H1 (cell line): ENCODE measurements around the gene LRRC18. TPM values are rescaled to one million over a fixed set of nuclear protein-coding genes. Genes with fewer than 3 reads are reported as not detected.

ENCODE experiments used
- CTCF ChIA-PET: fragments of 300-600 bp; sonication (Branson Sonifier 250); formaldehyde crosslinking; loops from one replicate; lab custom pipeline; 2021; ENCODE audit not compliant: partially characterized antibody; lab: Charles Lee
- POLR2A ChIA-PET: fragments of 300-600 bp; sonication (Branson Sonifier 250); formaldehyde crosslinking; loops from one replicate; lab custom pipeline; 2021; ENCODE audit warnings: inconsistent platforms; ENCODE audit not compliant: partially characterized antibody; lab: Charles Lee
- DNase-seq, 2 experiments: peaks; one replicate each; pipeline versions ENCODE4 v3.0.0 to v3.0.0-alpha.2; 2010 to 2022; ENCODE audit warnings: low spot score in 2 of 2, low read depth in 1 of 2, mixed read lengths in 1 of 2
- FAIRE-seq: peaks from 2 replicates; lab custom pipeline; 2011; peaks lifted over from hg19 to GRCh38; lab: Jason Lieb, UNC
- H2AFZ ChIP-seq: 2 replicates; pipeline ENCODE4 v1.8.1; 2012; ENCODE audit warnings: low read length, inconsistent platforms
- H2AK5ac ChIP-seq: 2 replicates; pipeline ENCODE4 v1.6.1; 2013; ENCODE audit warnings: low read depth, low read length
- H2BK120ac ChIP-seq: replicated peaks from 2 replicates; pipeline ENCODE3; 2013; ENCODE audit warnings: low read depth, low read length, inconsistent platforms
- H2BK12ac ChIP-seq: 2 replicates; pipeline ENCODE4 v1.6.1; 2013; ENCODE audit warnings: low read depth, low read length
- H2BK15ac ChIP-seq: 2 replicates; pipeline ENCODE4 v1.6.1; 2013; ENCODE audit warnings: low read length
- H2BK20ac ChIP-seq: 2 replicates; pipeline ENCODE4 v1.6.1; 2013; ENCODE audit warnings: low read length
- H2BK5ac ChIP-seq: 2 replicates; pipeline ENCODE4 v1.6.1; 2013; ENCODE audit warnings: low read depth, low read length
- H3K14ac ChIP-seq: 2 replicates; pipeline ENCODE4 v1.6.1; 2013; ENCODE audit warnings: inconsistent platforms; ENCODE audit not compliant: insufficient read length
- H3K18ac ChIP-seq: 2 replicates; pipeline ENCODE4 v1.6.1; 2013; ENCODE audit warnings: low read length; ENCODE audit errors: extremely low read depth
- H3K23ac ChIP-seq: 2 replicates; pipeline ENCODE4 v1.6.1; 2013; ENCODE audit warnings: inconsistent platforms; ENCODE audit not compliant: insufficient read length
- H3K23me2 ChIP-seq: 2 replicates; pipeline ENCODE4 v1.6.1; 2013; ENCODE audit warnings: low read depth, low read length
- H3K27ac ChIP-seq: 2 replicates; pipeline ENCODE4 v1.6.1; 2011; ENCODE audit warnings: low read depth, low read length, inconsistent platforms
- H3K27me3 ChIP-seq, 4 experiments: replicated peaks in 1 of 4; 1 replicate in 1 of 4; 2 replicates in 3 of 4; pipeline versions ENCODE4 v1.6.1 to v1.8.1; 2011 to 2013; ENCODE audit warnings: low read length in 3 of 4, mild to moderate bottlenecking in 3 of 4, inconsistent platforms in 2 of 4, mixed read lengths in 2 of 4, moderate library complexity in 1 of 4; ENCODE audit not compliant: control insufficient read depth in 3 of 4, insufficient read depth in 3 of 4; ENCODE audit errors: extremely low read depth in 1 of 4
- H3K36me3 ChIP-seq, 4 experiments: 2 replicates each; pipeline versions ENCODE4 v1.6.1 to v1.8.1; 2011 to 2013; ENCODE audit warnings: mild to moderate bottlenecking in 4 of 4, low read length in 3 of 4, moderate library complexity in 2 of 4, control low read depth in 1 of 4, inconsistent platforms in 1 of 4; ENCODE audit not compliant: insufficient read depth in 4 of 4, control insufficient read depth in 2 of 4
- H3K4ac ChIP-seq: replicated peaks from 2 replicates; pipeline ENCODE3; 2013; ENCODE audit warnings: low read length, low read depth, mixed read lengths, inconsistent platforms; ENCODE audit not compliant: insufficient read length
- H3K4me1 ChIP-seq, 4 experiments: replicated peaks in 1 of 4; 1 replicate in 1 of 4; 2 replicates in 3 of 4; pipeline versions ENCODE4 v1.6.1 to v1.8.1; 2011 to 2013; ENCODE audit warnings: low read length in 3 of 4, inconsistent platforms in 2 of 4, mixed read lengths in 1 of 4; ENCODE audit not compliant: insufficient read depth in 4 of 4, control insufficient read depth in 3 of 4
- H3K4me2 ChIP-seq, 2 experiments: 2 replicates each; pipeline versions ENCODE4 v1.6.1 to v1.8.1; 2011 to 2013; ENCODE audit warnings: low read depth in 2 of 2, low read length in 2 of 2, control low read depth in 1 of 2, inconsistent platforms in 1 of 2, mild to moderate bottlenecking in 1 of 2; ENCODE audit not compliant: insufficient read depth in 1 of 2
- H3K4me3 ChIP-seq, 4 experiments: fragments of 200-600, 300-600 bp in 1 of 4; sonication (generic), shearing (Covaris generic), sonication (Bioruptor Twin) in 1 of 4; 2 replicates each; pipeline versions ENCODE4 v1.5.1 to v1.8.1; 2011 to 2016; ENCODE audit warnings: low read length in 4 of 4, low read depth in 3 of 4, control low read depth in 2 of 4, inconsistent platforms in 2 of 4, mild to moderate bottlenecking in 2 of 4, mixed read lengths in 1 of 4, moderate library complexity in 1 of 4; ENCODE audit not compliant: insufficient read depth in 2 of 4; ENCODE audit errors: extremely low read depth in 1 of 4
- H3K56ac ChIP-seq: replicated peaks from 2 replicates; pipeline ENCODE3; 2013; ENCODE audit warnings: low read depth, mild to moderate bottlenecking, mixed read lengths, low read length, inconsistent platforms; ENCODE audit not compliant: insufficient read length
- H3K79me1 ChIP-seq: 2 replicates; pipeline ENCODE4 v1.6.1; 2013; ENCODE audit warnings: low read depth, low read length, control low read depth
- H3K79me2 ChIP-seq, 2 experiments: 2 replicates each; pipeline versions ENCODE4 v1.6.1 to v1.8.1; 2012 to 2013; ENCODE audit warnings: low read length in 2 of 2, mild to moderate bottlenecking in 2 of 2, inconsistent platforms in 1 of 2; ENCODE audit not compliant: insufficient read depth in 2 of 2, control insufficient read depth in 1 of 2
- H3K9ac ChIP-seq, 4 experiments: replicated peaks in 1 of 4; 1 replicate in 1 of 4; 2 replicates in 3 of 4; pipeline versions ENCODE4 v1.6.1 to v1.8.1; 2011 to 2013; ENCODE audit warnings: low read depth in 3 of 4, low read length in 3 of 4, control low read depth in 2 of 4, mild to moderate bottlenecking in 2 of 4, moderate library complexity in 2 of 4, inconsistent platforms in 1 of 4; ENCODE audit errors: extremely low read depth in 1 of 4
- H3K9me3 ChIP-seq, 2 experiments: 2 replicates each; pipeline versions ENCODE4 v1.6.1 to v1.8.1; 2012 to 2013; ENCODE audit warnings: mild to moderate bottlenecking in 2 of 2, moderate library complexity in 2 of 2, control low read depth in 1 of 2, inconsistent platforms in 1 of 2, low read depth in 1 of 2, low read length in 1 of 2, mixed read lengths in 1 of 2; ENCODE audit not compliant: insufficient read depth in 2 of 2
- H4K20me1 ChIP-seq, 2 experiments: replicated peaks in 1 of 2; 2 replicates each; pipeline versions ENCODE3 to v1.8.1; 2011 to 2013; ENCODE audit warnings: inconsistent platforms in 2 of 2, low read length in 2 of 2, mild to moderate bottlenecking in 1 of 2; ENCODE audit not compliant: insufficient read depth in 2 of 2, control insufficient read depth in 1 of 2
- H4K5ac ChIP-seq: 2 replicates; pipeline ENCODE4 v1.6.1; 2013; ENCODE audit warnings: low read length, low read depth, mixed read lengths, inconsistent platforms; ENCODE audit not compliant: insufficient read length
- H4K8ac ChIP-seq: 2 replicates; pipeline ENCODE4 v1.8.0; 2013; ENCODE audit warnings: mild to moderate bottlenecking, moderate library complexity, low read length, inconsistent platforms; ENCODE audit not compliant: insufficient read depth; ENCODE audit errors: extremely low read depth
- H4K91ac ChIP-seq: replicated peaks from 2 replicates; pipeline ENCODE3; 2013; ENCODE audit warnings: low read length, mixed read lengths, inconsistent platforms; ENCODE audit not compliant: insufficient read length
- BCL11A ChIP-seq, 2 experiments: IDR thresholded peaks; one replicate each; pipeline ENCODE4 v1.6.1; 2011; ENCODE audit warnings: low read depth in 2 of 2, low read length in 2 of 2, mild to moderate bottlenecking in 2 of 2
- CBX5 ChIP-seq: fragments of 300-800, 300-1000 bp; sonication (generic); IDR thresholded peaks from 2 replicates; pipeline ENCODE4 v1.7.1; 2016; ENCODE audit warnings: antibody characterized with exemption, low read length, low read depth
- CBX8 ChIP-seq: fragments of 300-800, 300-1000 bp; sonication (generic); IDR thresholded peaks from 2 replicates; pipeline ENCODE4 v1.7.1; 2016; ENCODE audit warnings: low read depth, low read length, borderline replicate concordance
- CHD1 ChIP-seq: IDR thresholded peaks from 2 replicates; pipeline ENCODE4 v1.6.1; 2012; ENCODE audit warnings: low read depth, low read length, improper control_type of control experiment
- CTBP2 ChIP-seq: IDR thresholded peaks from 2 replicates; pipeline ENCODE4 v1.7.0; 2011; ENCODE audit warnings: borderline replicate concordance, mild to moderate bottlenecking, moderate library complexity, mixed read lengths, low read length; ENCODE audit not compliant: insufficient read depth, insufficient read length
- E2F6 ChIP-seq: IDR thresholded peaks from 2 replicates; pipeline ENCODE4 v1.6.1; 2012; ENCODE audit warnings: inconsistent platforms
- NANOG ChIP-seq: IDR thresholded peaks from 2 replicates; pipeline ENCODE4 v1.6.1; 2011; ENCODE audit warnings: low read length, low read depth, mild to moderate bottlenecking, inconsistent platforms; ENCODE audit not compliant: insufficient read depth, poor library complexity, severe bottlenecking
- SAP30 ChIP-seq: fragments of 300-600 bp; sonication (generic); IDR thresholded peaks from 2 replicates; pipeline ENCODE4 v1.7.1; 2012; ENCODE audit warnings: low read length, moderate library complexity, mild to moderate bottlenecking, inconsistent platforms; ENCODE audit not compliant: insufficient read depth, insufficient replicate concordance
- SP4 ChIP-seq: IDR thresholded peaks from 2 replicates; pipeline ENCODE4 v1.6.1; 2012; ENCODE audit warnings: low read length, inconsistent platforms
- SUZ12 ChIP-seq: fragments of 200-600 bp; sonication (generic); IDR thresholded peaks from 2 replicates; pipeline ENCODE4 v1.6.1; 2012; ENCODE audit warnings: mild to moderate bottlenecking, inconsistent platforms, low read length, moderate library complexity, mixed read lengths
- TAF7 ChIP-seq: optimal IDR thresholded peaks from 2 replicates; pipeline ENCODE3; 2011; ENCODE audit warnings: low read depth, mild to moderate bottlenecking, inconsistent platforms, low read length, moderate library complexity, borderline replicate concordance
- YY1 ChIP-seq: IDR thresholded peaks from 2 replicates; pipeline ENCODE4 v1.6.1; 2011; ENCODE audit warnings: low read depth, mild to moderate bottlenecking, low read length
- ZNF274 ChIP-seq: IDR thresholded peaks from 2 replicates; pipeline ENCODE4 v1.7.0; 2012; ENCODE audit warnings: low read length, borderline replicate concordance; ENCODE audit errors: extremely low read depth
- WGBS, 2 experiments: shearing (Covaris generic) in 1 of 2; methylation state at CpG; one replicate each; pipeline versions ENCODE4 v1.1.6 to v1.1.7; 2013 to 2015; ENCODE audit warnings: low lambda C conversion rate in 2 of 2, mixed read lengths in 2 of 2, inconsistent platforms in 1 of 2, low coverage in 1 of 2, missing lambda C conversion rate in 1 of 2; ENCODE audit not compliant: insufficient replicate concordance in 2 of 2, insufficient coverage in 1 of 2, insufficient read length in 1 of 2; ENCODE audit errors: extremely low coverage in 1 of 2, missing lambda C conversion rate in 1 of 2; 5-methylcytosine and 5-hydroxymethylcytosine counted together
- polyA plus RNA-seq, 7 experiments: library from polyadenylated mRNA; depleted of rRNA in 3 of 7; stranded (reverse) in 5 of 7; unstranded in 2 of 7; fragments of >200 nt in 5 of 7; fragments of 200-250 nt in 2 of 7; gene quantifications; 1 replicate in 5 of 7; 2 replicates in 1 of 7; 4 replicates in 1 of 7; pipeline versions ENCODE4 v1.2.1 to v1.2.3, GENCODE V29; 2011 to 2013; ENCODE audit warnings: missing spikeins in 2 of 7, mixed read lengths in 2 of 7
- total RNA-seq: library from RNA; stranded (reverse); fragmentation: NEBNext Ultra II Directional; extraction: Animal tissue kit (Norgen Biotek cat#: 25700); gene quantifications from 2 replicates; pipeline ENCODE4 v1.2.1, GENCODE V29; 2021

Gene LRRC18
- total and polyA plus RNA-seq, 2 of the 8 experiments (the other 6 are each of a cell fraction or from before 2014, with no cell fraction given), result not detected

DNA sequence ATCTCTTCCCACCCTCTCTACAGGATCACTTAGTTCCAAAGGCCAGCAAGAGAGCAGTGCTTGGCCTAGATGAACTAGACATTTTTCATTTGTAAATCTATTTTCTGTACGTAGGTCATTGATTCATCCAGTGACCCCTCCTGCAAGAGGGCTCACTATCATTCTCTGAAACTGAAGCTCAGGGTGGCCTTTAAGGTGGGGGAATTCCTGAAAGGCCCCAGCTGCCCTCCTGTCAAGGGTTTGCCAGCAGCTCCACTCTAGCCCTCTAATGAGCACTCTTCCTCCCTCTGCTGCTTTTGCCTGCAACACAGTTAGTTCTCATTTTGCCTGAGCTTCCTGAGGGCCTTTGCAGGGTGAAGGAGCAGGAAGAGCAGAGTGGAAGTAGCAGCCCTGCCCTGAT, 41.2 kb downstream of the LRRC18 start:
- H3K4me1 ChIP-seq, result no peaks in the 10 kb centered on the region
- 100% methylated on average over 1 of the region's 1 CpG; no CpG with 5 or more reads in 1 of the 2 experiments for WGBS, 2 experiments
- no peaks in the 10 kb centered on the region for H3K79me2 ChIP-seq
- FAIRE-seq (no peak), DNase-seq (peak in 1 of 2 experiments; percentile 19)
- H2BK20ac ChIP-seq, result no peak overlapping the region
- no peaks in the 10 kb centered on the region for H4K20me1 ChIP-seq
- H3K27ac ChIP-seq, result no peak overlapping the region
- H3K56ac ChIP-seq, result no peak overlapping the region
- no peaks in the 10 kb centered on the region; a peak in 1 of 7 replicates for H3K27me3 ChIP-seq
- H3K4ac ChIP-seq, result no peak overlapping the region
- H3K9ac ChIP-seq, result no peak overlapping the region
- H4K91ac ChIP-seq, result no peak overlapping the region
- H2AK5ac ChIP-seq, result no peak overlapping the region
- no peak overlapping the region for H2BK5ac ChIP-seq
- H3K14ac ChIP-seq, result no peak overlapping the region
- no peaks in the 10 kb centered on the region for H3K79me1 ChIP-seq
- H4K8ac ChIP-seq, result no peak overlapping the region
- H3K4me2 ChIP-seq, result no peak overlapping the region
- H2BK12ac ChIP-seq, result no peak overlapping the region
- no peak overlapping the region for H2AFZ ChIP-seq
- no peak overlapping the region for H3K4me3 ChIP-seq
- no peak overlapping the region for H2BK15ac ChIP-seq
- no peaks in the 10 kb centered on the region for H3K9me3 ChIP-seq
- H3K18ac ChIP-seq, result no peak overlapping the region
- no peak overlapping the region for H2BK120ac ChIP-seq
- H3K23ac ChIP-seq, result no peak overlapping the region
- POLR2A ChIA-PET, result no interaction called here
- no peak overlapping the region for H4K5ac ChIP-seq
- no peaks in the 10 kb centered on the region for H3K36me3 ChIP-seq
- CTCF ChIA-PET, result interaction anchor here (1.1 to 2.6 kb wide), 4 partner anchors 11 to 265 kb away, joined by 3 to 14 read pairs (median 6); no protein-coding TSS in a partner anchor
- no peaks in the 10 kb centered on the region; the same call in 1 of the 2 replicates for H3K23me2 ChIP-seq
- no peak for TF ChIP-seq CTBP2
- no peak for TF ChIP-seq SP4
- TF ChIP-seq SAP30, result no peak
- no peak for TF ChIP-seq E2F6
- no peak for TF ChIP-seq CBX8
- TF ChIP-seq SUZ12, result no peak
- TF ChIP-seq CBX5, result no peak
- TF ChIP-seq YY1, result no peak
- no peak for TF ChIP-seq NANOG
- no peak for TF ChIP-seq TAF7
- no peak for TF ChIP-seq CHD1
- no peak for TF ChIP-seq BCL11A (IDR thresholded peaks at IDR 0.05; ENCODE audit: low read depth in 2 of 2, low read length in 2 of 2)
- no peak for TF ChIP-seq ZNF274
